GM18507 (cell line): Measurements from ENCODE around the gene RNASE1.
"Not testable (repeated sequence)": the region's sequence is repeated elsewhere in the genome, so short reads cannot be mapped to it uniquely, and the experiment has no call there.

Experiments
- DNase-seq: peaks from one replicate; pipeline ENCODE4 v3.0.0; 2011; ENCODE audit warnings: low read depth; ENCODE audit not compliant: insufficient read length; ENCODE audit errors: extremely low spot score
- FAIRE-seq: peaks from 2 replicates; lab custom pipeline; 2011; peaks lifted over from hg19 to GRCh38; lab: Jason Lieb, UNC

RNASE1 gene

DNA sequence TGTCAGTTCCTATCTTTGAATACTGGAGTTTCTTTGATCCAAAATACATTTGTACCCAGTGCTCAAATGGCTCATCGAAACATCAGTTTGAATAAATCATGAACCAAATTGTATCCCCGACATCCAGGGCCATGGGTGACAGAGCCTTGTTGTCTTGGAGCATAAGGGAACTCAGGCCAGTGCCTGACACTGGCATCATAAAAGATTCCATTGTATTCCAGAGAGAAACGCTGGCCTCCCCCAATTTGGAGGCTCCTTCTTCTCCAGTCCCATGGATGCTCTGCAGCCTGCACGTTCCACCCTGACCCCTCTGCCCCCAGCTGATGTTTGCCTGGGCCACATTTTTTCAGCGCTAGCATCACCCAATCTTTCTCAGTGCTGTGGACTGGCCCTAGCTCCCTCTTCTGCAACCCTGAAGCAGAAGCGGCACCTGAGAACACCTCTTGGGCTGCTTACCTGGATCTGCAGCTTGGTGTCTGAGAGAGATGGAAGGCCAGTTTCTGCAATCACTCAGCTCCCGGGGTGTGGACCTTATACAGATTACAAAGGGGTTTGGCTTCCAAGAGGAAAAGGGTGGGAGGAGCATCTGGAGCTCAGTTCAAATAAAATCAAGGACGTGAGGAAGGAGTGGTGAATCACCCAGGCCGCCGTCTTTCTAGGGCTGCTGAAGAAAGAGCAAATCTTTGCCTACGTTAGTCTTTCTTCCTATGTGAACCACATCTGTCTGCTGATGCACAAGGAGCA lies at the start of gene RNASE1:
TSS of gene RNASE1 (minus strand) at position 504 of the 744 bp plus-strand sequence. CDS start 776 bp downstream, outside the sequence.
- FAIRE-seq, result no peak
- no peak for DNase-seq

DNA sequence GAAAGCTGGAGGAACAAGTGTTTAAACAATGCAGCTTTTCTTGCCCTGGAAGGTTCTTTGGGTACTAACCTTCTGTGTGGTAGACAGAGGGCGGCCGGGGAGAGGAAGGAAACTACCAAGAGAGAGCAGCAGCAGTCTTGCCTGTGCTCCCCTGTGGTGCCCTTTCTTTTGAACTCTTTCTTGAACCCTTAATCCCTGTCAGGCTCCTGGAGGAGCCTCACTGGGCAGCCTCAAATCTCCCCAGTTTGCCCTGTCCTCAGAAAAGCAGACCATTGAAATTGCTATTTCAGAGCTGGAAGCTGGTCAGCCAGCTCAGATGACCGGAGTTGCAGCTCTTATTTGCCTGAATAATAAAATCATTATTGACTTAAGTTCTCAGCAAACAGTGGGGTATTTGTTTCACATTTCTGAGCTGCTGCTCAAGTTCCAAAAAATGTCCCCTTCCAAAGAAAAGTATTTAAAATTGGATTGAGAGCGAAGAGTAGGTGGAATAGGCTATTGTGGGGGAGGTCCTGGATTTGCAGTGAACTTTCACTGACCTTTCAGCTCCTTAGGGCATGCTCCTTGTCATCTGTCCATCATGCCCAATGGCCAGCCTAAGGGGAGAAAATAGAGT lies 46.4 kb upstream of the RNASE1 start:
- FAIRE-seq, result no peak
- no peak for DNase-seq

DNA sequence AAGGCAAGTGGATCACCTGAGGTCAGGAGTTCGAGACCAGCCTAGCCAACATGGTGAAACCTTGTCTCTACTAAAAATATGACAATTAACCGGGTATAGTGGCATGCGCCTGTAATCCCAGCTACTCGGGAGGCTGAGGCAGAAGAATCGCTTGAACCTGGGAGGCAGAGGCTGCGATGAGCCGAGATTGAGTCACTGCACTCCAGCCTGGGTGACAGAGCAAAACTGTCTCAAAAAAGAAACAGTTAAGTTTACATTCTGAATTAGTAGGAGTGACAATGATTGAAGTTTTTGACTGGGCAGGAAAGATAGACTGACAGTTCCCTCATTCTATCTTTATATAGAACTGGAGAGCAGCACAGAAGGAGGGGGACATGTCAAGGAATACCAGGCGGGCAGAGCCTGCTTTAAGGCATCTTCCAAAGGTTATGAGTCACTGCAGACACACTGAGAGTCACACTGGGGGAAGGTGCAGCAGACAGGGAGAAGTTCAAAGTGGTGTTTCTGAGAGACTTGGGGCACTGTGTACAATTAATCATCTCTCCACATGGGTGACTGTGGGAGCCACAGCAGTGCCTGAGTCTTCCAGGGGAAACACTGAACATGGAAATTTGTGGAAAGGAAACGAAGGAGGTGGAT lies 45.8 kb upstream of the RNASE1 start:
- no peak for DNase-seq
- no peak for FAIRE-seq

DNA sequence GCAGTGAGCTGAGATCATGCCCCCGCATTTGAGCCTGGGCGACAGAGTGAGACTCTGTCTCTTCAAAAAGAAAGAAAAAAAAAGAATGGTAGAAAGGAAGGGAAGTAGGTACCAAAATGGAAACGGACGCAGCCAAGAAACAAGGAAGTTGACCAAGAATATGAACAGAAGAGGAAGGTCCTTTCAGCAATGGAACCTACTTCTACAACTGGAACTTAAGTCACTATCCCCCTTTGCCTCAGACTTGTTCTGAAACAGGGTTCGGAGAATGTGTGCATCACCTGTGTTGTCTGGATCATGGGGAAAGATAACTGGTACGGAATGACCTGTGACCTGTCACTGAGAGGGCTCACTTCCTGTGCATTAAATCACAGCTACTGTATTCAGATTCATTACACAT lies 43.9 kb upstream of the RNASE1 start:
- no peak for DNase-seq
- FAIRE-seq, result no peak

DNA sequence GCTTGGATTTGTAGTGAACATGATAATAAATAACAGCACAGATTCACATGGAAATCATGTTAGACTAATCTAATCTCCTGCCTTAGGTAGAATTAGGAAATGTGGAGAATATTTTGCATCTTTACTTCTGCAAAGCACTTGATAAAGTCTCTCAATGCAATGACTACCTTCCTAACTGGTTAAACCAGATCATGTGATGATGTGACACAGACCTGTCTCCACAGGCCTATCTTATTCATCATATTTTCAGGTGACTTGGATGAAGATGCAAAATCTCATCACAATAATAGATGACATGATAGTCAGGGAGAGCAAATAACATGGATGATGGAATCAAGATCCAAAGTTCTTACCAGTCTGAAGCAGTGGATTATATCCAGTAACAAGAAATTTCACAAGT lies 38.5 kb upstream of the RNASE1 start:
- DNase-seq (no peak), FAIRE-seq (no peak)

DNA sequence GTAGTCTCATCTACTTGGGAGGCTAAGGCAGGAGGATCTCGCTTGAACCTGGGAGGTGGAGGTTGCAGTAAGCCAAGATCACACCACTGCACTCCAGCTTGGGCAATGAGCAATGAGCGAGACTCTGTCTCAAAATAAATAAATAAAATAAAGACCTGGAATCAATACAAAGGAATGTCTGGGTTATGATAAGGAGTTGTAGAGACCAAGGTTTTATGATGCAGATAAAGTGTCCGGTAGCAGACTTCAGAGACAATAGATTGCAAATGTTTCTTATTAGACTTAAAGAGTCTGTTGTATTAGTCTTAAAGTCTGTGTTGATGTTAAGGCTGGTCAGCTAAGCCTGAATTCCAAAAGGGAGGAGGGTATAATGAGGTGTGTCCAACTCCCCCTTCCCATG lies 35.2 kb upstream of the RNASE1 start:
- no peak for DNase-seq

DNA sequence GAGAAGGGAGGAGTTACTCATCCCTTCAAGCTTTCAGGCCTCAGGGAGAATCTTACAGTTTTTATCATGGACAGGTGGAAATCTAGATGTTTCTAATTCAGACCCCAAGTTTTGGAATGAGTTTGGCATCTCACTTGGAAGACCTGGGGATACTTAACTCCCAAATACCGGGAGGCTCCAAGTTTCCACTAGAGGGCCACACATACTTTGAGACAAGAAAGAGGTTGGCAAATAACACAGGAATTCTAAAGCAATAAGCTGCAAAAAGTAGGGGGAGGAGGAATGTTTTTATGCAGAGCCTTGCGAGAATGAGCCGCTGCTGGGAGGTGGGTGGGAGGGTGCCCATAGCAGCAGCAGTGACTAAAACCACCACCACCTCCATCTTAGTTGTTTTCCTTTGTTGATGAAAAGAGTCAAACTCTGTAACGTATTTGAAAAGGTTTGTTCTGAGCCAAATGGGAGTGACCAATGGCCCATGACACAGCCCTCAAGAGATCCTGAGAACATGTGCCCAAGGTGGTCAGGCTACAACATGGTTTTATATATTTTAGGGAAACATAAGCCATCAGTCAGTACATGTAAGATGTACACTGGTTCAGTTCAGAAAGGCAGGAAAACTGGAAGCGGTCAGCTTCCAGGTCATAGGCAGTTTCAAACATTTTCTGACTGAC lies 34.2 kb upstream of the RNASE1 start:
- DNase-seq, result no peak
- no peak for FAIRE-seq

More for the DNA sequence above, 35.2 kb upstream of the RNASE1 start:
- no peak for FAIRE-seq

DNA sequence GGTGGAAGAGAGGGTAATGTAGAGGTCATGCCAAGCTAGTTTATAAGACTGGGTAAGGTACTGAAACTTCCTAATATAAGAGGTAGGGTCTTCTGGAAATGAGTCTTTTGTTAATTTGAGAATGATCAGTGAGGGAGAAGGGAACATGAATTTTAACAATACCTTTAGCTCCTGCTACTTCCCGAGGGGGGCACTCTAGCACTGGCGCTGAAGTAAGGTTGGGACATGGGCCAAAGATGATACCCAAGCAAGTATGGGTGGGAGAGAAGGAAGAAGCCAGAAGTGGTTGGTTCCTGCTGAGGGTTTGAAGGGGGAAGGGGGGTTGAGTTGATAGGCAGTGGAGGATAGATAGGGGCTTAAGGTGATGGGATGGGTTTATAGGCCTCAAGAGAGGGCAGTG lies 32.3 kb upstream of the RNASE1 start:
- no peak for FAIRE-seq
- DNase-seq, result no peak

DNA sequence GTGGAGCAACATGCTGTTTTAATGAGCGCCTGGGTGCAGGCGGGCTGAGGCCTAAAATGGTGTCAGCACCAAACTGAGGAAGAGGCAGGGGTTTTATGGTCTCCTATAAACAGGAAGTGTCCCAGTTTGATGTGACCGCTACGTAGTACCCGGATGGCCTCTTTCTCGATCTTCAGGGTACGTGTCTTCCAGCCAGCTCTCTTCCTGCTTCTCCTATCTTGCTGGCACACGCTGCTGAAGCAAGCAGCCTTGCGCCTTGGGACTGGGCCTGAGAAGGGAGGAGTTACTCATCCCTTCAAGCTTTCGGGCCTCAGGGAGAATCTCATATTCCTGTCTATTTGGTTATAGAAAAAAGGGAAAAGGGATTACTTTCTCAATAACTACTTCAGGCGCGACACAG lies 28.2 kb upstream of the RNASE1 start:
- FAIRE-seq, result no peak
- no peak for DNase-seq

DNA sequence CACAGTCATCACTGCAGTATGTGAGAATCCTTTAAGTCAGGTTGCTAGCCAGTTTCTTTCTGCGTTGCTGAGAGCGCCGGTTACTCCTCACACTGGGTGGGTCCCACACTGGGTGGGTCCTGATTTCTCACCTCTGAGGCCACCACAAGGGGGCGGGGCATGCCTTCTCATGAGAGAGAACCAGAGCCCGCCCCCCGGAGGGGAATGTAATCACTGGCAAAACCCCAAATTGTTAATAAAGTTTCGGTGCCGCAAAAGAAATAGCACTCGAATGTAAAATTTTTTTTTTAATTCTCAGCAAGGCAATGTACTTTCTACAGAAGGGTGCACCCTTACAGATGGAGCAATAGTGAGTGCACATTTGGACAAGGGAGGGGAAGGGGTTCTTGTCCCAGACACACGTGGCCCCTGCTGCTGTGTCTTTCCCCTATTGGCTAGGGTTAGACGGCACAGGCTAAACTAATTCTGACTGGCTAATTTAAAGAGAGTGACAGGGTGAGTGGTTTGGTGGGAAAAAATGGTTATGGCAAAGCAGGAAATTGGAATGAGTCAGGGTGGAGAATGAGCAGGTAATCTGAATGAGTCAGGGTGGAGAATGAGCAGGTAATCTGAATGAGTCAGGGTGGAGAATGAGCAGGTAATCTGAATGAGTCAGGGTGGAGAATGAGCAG lies 25.5 kb upstream of the RNASE1 start:
- FAIRE-seq, DNase-seq: not testable (repeated sequence)

DNA sequence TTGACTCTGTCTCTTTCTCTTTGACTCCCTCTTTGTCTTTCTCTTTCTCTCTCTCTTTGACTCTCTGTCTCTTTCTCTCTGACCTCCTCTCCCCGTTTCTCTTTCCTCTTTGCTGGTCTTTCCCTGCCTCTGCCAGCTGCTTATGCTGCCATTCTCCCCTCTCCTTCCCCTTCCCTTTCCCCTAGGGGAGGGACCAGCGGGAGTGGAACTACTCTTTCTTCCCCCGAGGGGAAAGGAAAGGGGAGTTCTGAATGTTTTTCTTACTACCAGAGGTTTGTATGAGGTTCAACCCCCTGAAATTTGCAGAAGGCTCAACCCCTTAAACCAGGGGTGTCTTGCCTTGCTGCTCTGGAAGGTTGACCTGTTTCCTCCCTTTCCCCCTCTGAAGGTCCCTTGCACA lies 24.7 kb upstream of the RNASE1 start:
- FAIRE-seq (no peak), DNase-seq (no peak)

DNA sequence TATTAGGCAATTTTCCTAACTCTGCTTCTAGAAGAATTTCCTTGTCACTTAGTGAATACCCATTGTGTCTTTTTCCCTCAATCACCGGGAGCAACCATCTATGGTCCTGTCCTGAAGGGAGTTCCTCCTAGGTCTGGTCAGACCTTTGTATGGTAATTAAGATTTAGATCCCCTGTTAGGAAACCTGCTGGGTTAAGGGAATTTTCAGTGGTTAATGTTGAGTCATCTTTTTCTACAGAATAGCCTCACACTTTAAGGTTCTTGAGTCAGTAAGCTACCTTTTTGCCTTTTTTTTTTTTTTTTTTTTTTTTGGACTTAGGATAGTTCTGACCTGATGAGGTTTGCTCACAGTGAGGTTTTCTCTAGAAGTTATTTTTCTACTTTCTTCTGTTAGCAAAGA lies 24.0 kb upstream of the RNASE1 start:
- FAIRE-seq, DNase-seq: not testable (repeated sequence)

DNA sequence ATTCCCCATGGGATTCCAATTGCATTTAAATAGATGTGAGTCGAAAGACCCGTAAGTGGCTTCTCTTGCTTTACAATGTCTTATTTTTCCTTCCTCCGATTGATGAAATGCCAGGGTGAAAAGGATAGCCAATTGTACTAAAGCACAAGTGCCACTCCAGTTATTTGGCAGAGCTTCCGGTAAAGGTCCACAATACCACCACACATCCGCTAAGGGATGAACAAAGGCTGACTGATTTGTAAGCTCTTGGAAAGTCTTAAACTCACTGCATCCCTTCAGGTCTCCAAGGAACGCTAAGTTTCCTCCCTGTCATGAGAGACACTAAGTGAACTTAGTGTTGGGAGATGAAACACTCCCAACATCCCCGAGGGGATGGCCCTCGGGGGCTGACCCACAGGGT lies 21.2 kb upstream of the RNASE1 start:
- DNase-seq, result no peak
- no peak for FAIRE-seq

DNA sequence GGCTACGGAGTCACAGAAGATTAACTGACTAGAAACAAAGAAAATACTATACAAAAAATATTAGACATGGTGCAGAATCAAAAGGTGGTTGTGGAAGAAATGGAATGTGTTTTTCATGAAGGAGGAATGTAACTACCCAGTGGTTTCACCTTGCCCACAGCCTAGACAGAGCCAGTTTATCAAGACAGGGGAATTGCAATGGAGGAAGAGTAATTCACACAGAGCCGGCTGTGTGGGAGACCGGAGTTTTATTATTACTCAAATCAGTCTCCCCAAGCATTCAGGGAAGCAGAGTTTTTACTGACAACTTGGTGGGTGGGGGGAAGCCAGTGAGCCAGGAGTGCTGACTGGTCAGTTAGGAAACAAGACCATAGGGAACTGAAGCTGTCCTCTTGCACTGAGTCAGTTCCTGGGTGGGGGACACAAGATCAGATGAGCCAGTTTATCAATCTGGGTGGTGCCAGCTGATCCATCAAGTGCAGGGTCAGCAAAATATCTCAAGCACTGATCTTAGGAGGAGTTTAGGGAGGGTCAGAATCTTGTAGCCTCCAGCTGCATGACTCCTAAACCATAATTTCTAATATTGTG lies 19.0 kb upstream of the RNASE1 start:
- FAIRE-seq, result not testable (repeated sequence)

DNA sequence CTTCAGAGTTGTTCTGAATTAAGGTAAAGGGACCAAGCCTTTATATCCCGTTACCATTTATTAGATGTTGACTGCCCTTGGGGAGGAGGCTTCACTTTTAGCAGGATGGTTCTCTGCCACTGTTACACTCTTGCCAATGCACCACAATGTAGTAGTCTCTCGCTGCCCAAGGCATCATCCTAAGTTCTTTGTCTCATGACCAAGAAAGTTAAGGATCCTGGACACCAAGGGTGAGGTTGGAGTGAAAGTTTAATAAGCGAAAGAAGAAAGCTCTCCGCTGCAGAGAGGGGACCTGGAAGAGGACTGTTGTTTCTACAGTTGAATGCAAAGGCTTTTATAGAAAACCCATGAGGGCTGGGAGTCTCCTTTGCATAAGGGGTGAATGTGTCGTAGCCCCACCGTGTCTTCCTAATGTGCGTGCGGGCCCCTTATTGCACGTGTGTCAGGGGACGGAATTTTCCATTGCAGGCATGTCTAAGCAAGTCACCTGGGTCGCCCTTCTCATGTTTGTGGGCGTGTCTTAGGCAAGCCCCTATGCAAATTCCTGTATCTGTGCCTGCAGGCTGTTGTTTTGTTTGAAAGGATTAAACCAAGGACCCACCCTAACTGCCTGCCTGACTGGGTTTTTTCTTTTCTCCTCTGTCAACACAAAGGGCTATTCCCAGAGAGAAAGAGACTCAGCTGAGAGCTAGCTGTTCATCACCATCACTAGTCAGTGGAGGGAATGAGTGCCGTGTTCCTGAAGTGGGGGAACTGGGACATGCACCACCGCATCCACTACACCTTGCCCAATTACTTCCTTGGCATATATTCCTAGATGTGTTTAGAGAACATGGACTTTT lies 17.6 kb upstream of the RNASE1 start:
- DNase-seq (no peak), FAIRE-seq (no peak)

More for the DNA sequence above, 19.0 kb upstream of the RNASE1 start:
- DNase-seq, result not testable (repeated sequence)

DNA sequence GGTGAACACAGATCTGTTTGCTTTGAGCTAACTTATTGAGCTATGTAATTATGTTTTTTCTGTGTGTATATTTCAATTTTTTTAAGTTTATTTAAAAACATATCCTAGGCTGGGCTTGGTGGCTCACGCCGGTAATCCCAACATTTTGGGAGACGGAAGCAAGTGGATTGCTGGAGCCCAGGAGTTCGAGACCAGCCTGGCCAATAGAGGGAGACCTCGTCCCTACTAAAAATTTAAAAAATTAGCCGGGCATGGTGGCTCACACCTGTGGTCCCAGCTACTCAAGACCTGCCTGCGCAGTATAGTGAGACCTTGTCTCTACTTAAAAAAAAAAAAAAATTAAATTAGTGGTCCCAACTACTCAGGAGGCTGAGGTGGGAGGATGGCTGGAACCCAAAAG lies 16.2 kb upstream of the RNASE1 start:
- FAIRE-seq (no peak), DNase-seq (no peak)

DNA sequence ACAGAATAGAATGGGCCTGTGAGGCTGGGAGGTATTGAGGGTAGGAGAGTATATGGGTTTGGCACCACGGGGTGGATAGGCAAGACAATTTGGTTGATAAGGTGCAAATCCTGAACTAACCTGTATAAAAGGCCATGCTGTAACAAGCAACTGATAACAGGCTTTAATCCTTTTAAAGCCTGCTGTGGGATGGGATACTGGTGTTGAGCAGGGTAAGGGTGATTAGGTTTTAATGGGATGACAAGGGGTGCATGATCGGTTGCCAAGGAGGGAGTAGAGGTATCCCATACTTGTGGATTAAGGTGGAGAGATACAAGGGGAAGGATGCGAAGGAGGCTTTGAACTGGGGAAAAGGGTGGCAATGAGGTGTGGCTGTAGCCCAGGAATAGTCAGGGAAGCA lies 13.3 kb upstream of the RNASE1 start:
- FAIRE-seq, DNase-seq: not testable (repeated sequence)
